Large intestine (tissue), 12 donors: ENCODE measurements around the gene VMO1. TPM values are rescaled to one million over a fixed set of nuclear protein-coding genes. Genes with fewer than 3 reads are reported as not detected.
"Not testable (repeated sequence)": the region's sequence is repeated elsewhere in the genome, so short reads cannot be mapped to it uniquely, and the experiment has no call there.

Experiments
- DNase-seq, 2 donors: peaks; one replicate each; pipeline versions ENCODE4 v3.0.0 to v3.0.0-alpha.2; 2013
- H3K27ac ChIP-seq: one replicate; pipeline ENCODE4 v1.5.1; 2013; ENCODE audit warnings: low read length
- H3K27me3 ChIP-seq: 2 replicates; pipeline ENCODE4 v1.6.1; 2013; ENCODE audit warnings: low read length; ENCODE audit not compliant: control insufficient read depth, insufficient read depth
- H3K36me3 ChIP-seq: 2 replicates; pipeline ENCODE4 v1.6.1; 2013; ENCODE audit warnings: low read length; ENCODE audit not compliant: control insufficient read depth, insufficient read depth
- H3K4me1 ChIP-seq: one replicate; pipeline ENCODE4 v1.6.1; 2013; ENCODE audit warnings: low read length; ENCODE audit not compliant: control insufficient read depth, insufficient read depth
- H3K4me3 ChIP-seq: one replicate; pipeline ENCODE4 v1.5.1; 2013; ENCODE audit warnings: low read length
- H3K9me3 ChIP-seq: one replicate; pipeline ENCODE4 v1.6.1; 2013; ENCODE audit warnings: mild to moderate bottlenecking, low read depth, low read length, moderate library complexity; ENCODE audit not compliant: control insufficient read depth
- WGBS: methylation state at CpG from one replicate; pipeline ENCODE4 v1.1.5; 2013; ENCODE audit warnings: low lambda C conversion rate; ENCODE audit not compliant: insufficient coverage; 5-methylcytosine and 5-hydroxymethylcytosine counted together
- long read RNA-seq, 11 donors: transcript quantifications; one replicate each; lab custom pipeline, GENCODE V29; 2026
- polyA plus RNA-seq: library from polyadenylated mRNA; unstranded; fragments of 120-200 nt; gene quantifications from one replicate; pipeline ENCODE4 v1.2.1, GENCODE V29; 2013

Gene VMO1, protein sequence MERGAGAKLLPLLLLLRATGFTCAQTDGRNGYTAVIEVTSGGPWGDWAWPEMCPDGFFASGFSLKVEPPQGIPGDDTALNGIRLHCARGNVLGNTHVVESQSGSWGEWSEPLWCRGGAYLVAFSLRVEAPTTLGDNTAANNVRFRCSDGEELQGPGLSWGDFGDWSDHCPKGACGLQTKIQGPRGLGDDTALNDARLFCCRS
- 2.1 TPM for polyA plus RNA-seq
- long read RNA-seq, donor 1, partial matches to known transcripts = 0 of 2 reads
- long read RNA-seq, donor 1, other reads (novel, unspliced or antisense) = 0 of 2 reads
- long read RNA-seq, donor 2, partial matches to known transcripts = 174 of 193 reads
- long read RNA-seq, donor 2, other reads (novel, unspliced or antisense) = 17 of 193 reads
- long read RNA-seq, donor 3 = 0 reads
- long read RNA-seq, donor 4 = 0 reads
- long read RNA-seq, donor 5 = 0 reads
- long read RNA-seq, donor 6, partial matches to known transcripts = 101 of 315 reads
- long read RNA-seq, donor 6, other reads (novel, unspliced or antisense) = 213 of 315 reads
- long read RNA-seq, donor 7 = 0 reads
- long read RNA-seq, donor 8, partial matches to known transcripts = 0 of 2 reads
- long read RNA-seq, donor 8, other reads (novel, unspliced or antisense) = 0 of 2 reads
- long read RNA-seq, donor 9, partial matches to known transcripts = 0 of 2 reads
- long read RNA-seq, donor 9, other reads (novel, unspliced or antisense) = 0 of 2 reads
- long read RNA-seq, donor 10, partial matches to known transcripts = 91 of 98 reads
- long read RNA-seq, donor 10, other reads (novel, unspliced or antisense) = 6 of 98 reads
- long read RNA-seq, donor 11, partial matches to known transcripts = 0 of 1 reads
- long read RNA-seq, donor 11, other reads (novel, unspliced or antisense) = 0 of 1 reads

DNA sequence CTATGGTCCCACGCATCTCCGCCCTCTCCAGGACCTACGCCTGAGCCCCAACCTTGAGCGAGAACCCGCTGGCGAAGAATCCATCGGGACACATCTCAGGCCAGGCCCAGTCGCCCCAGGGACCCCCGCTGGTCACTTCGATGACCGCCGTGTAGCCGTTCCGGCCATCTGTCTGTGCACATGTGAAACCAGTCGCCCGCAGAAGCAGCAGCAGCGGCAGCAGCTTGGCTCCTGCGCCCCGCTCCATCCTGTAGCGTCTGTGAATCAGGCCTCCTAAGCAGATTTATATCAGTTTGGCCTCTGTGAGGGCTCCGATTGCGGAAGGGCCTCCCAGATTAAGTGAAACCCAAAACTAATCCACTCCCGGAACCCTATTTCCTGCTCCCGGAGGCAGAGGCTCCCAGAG, at the start of gene VMO1:
Gene VMO1, minus strand, starts transcription at position 259 of the 406 bp plus-strand sequence. Its CDS starts 12 bp downstream, at position 247.
- H3K36me3 ChIP-seq = no peaks in the 10 kb centered on the region
- peak within 1 kb of the TSS; percentile 95 for H3K27ac ChIP-seq
- H3K27me3 ChIP-seq = peaks cover 46% of the 10 kb centered on the region
- H3K4me3 ChIP-seq = no peak within 1 kb of the TSS
- peaks cover 8% of the 10 kb centered on the region for H3K9me3 ChIP-seq
- DNase-seq = peak in 1 of 2 donors; percentile 36
- H3K4me1 ChIP-seq = peaks cover 37% of the 10 kb centered on the region
- WGBS = no CpG with 5 or more reads among the region's 24 CpGs

DNA sequence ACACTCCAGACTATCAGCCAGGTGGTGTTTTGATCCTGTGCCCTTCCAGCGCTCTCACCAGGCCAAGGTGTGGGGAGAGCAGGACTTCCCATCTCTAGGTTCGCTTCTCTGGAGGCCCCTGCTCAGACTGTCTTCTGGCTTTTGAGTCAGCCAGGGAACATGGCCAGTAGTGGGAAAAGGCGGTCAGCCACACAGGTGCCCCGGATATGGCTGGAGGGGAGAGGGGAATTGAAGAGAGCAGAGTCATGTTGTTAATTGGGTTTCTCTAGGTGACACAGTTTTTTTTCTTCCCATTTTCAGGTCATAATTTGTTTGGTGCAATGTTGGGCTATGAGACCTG, 48.5 kb upstream of the VMO1 start:
- WGBS = no CpG with 5 or more reads among the region's 4 CpGs
- H3K27me3 ChIP-seq = no peaks in the 10 kb centered on the region
- H3K9me3 ChIP-seq = no peaks in the 10 kb centered on the region
- peak overlapping the region; percentile 97 for H3K4me3 ChIP-seq
- no peak for DNase-seq
- H3K4me1 ChIP-seq = peaks cover 33% of the 10 kb centered on the region
- peak overlapping the region; percentile 86 for H3K27ac ChIP-seq
- H3K36me3 ChIP-seq = peaks cover 18% of the 10 kb centered on the region

DNA sequence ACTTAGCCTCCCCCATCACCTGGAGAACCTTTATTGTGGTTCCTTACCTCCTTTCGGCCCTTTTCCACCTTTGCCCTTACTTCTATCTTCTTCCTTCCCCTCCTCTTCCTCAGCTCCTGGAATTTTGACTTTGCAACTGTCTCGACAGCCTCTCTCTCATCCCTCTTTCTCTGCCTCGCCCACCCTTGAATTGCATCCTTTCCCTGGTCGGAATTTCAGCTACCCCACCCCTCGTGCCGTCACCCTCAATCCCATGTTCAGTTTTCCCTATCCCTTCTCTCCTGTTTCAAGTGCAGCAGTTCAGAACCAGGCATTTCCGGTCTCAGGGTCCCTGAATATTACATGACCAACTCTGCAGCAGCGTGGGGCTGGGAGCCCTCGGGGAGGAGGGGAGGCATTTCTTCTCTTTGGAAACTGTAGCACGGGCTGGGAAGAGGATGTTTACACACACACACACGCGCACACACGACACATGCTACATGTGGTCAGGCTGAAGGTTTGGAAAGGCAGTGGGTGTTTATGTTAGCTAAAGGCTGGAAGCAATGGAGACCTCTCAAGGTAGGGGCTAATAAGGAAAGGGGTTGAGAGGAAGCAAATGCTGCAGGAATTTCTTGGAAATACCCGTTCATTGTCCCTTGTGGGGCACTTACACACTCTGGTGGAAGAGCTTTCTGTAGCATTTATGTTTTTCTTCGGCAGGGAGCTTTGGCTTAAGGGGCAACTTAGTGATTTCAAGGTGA, 47.9 kb upstream of the VMO1 start:
- DNase-seq = peak; percentile 58 to 69
- WGBS = 0% methylated on average over 3 of the region's 15 CpGs
- Histone ChIP-seq H3K27ac (peak overlapping the region; percentile 86), H3K9me3 (no peaks in the 10 kb centered on the region), H3K27me3 (no peaks in the 10 kb centered on the region), H3K4me3 (peak overlapping the region; percentile 97), H3K36me3 (peaks cover 16% of the 10 kb centered on the region), H3K4me1 (peaks cover 33% of the 10 kb centered on the region)

DNA sequence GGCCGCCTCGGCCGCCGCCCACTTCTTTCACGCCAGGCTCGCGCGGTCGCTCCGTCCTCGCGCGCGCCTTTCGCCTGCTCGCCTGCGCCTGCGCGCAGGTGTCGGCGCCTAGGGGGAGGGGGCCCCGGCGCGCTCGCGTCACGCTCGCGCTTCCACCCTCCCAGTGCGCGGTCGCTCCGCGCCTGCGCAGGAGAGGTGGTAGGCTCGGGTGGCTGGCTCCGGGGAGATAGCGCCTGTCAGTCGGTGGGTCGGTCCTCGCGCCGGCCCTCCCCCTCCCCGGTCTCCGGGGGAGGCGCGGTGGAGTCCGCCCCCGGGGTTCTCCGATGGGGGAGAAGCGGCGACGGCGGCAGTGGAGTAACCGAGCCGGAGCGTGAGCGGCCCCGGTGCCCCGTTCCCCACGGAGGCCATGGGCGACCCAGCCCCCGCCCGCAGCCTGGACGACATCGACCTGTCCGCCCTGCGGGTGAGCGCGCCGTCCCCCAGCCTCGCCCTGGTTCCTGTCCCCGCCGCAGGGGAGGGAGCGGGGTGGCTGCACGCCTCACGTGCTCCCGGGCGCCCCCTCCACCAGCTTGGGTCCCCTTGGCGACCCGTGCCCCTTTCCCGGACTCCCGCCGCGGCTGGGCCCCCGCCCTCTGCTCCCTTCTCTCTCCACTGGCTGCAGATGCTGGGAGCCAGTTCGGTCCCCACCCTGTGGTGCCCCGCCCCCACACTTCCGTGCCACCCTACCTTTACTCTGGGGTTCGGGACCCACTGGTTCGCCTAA, 47.2 kb upstream of the VMO1 start, which contains the start of gene MINK1:
Gene MINK1, plus strand, starts transcription at position 163 of the 763 bp plus-strand sequence. Its CDS starts 244 bp downstream, at position 407.
- Histone ChIP-seq H3K36me3 (peaks cover 15% of the 10 kb centered on the region), H3K27ac (peak within 1 kb of the TSS; percentile 91), H3K9me3 (no peaks in the 10 kb centered on the region), H3K4me1 (peaks cover 31% of the 10 kb centered on the region), H3K27me3 (no peaks in the 10 kb centered on the region), H3K4me3 (peak within 1 kb of the TSS; percentile 97)
- DNase-seq = peak; percentile 96 to 97
- no CpG with 5 or more reads among the region's 91 CpGs for WGBS

DNA sequence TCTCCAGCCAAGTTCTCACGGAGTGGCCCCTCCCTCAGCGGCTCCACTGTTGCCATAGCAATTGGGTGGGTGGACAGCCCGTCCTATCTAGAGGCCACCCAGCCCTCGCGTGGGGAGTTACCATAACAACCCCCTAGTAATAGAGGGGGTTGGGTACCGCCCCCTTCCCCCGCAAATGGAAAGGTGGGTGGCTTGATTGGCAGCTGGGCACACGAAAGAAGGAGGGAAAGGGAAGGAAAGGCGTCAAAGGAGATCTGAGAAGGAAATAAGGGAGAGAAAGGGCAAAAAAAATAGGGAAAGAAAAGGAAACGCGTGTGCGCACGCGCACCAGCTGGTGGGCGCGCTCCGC, 46.6 kb upstream of the VMO1 start:
- H3K4me1 ChIP-seq = peaks cover 28% of the 10 kb centered on the region
- not testable (repeated sequence) for DNase-seq, H3K27me3 ChIP-seq, H3K9me3 ChIP-seq, H3K36me3 ChIP-seq
- WGBS = 0% methylated on average over 2 of the region's 17 CpGs
- peak overlapping the region; percentile 91 for H3K27ac ChIP-seq
- H3K4me3 ChIP-seq = peak overlapping the region; percentile 61

DNA sequence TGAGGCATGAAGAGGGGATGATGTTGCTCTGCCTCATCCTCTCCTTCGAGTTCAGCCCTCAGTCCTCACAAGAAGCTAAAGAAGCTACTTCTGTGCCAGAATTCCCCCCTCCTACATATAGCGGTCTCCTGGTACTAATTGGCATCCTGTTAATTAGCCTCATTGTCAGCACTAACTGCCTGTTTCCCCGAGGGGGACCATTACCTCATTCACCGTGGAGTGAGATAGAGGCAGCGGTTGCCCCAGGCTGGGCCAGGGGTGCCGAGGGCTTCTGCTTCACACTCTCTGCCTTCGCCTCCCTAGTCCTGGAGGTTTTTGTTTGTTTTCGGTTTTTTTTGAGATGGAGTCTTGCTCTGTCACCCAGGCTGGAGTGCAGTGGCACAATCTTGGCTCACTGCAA, 41.2 kb upstream of the VMO1 start:
- no peak for DNase-seq
- Histone ChIP-seq H3K4me3 (no peak overlapping the region), H3K36me3 (no peaks in the 10 kb centered on the region), H3K9me3 (no peaks in the 10 kb centered on the region), H3K27me3 (no peaks in the 10 kb centered on the region), H3K4me1 (no peaks in the 10 kb centered on the region), H3K27ac (no peak overlapping the region)
- WGBS = no CpG with 5 or more reads among the region's 8 CpGs

DNA sequence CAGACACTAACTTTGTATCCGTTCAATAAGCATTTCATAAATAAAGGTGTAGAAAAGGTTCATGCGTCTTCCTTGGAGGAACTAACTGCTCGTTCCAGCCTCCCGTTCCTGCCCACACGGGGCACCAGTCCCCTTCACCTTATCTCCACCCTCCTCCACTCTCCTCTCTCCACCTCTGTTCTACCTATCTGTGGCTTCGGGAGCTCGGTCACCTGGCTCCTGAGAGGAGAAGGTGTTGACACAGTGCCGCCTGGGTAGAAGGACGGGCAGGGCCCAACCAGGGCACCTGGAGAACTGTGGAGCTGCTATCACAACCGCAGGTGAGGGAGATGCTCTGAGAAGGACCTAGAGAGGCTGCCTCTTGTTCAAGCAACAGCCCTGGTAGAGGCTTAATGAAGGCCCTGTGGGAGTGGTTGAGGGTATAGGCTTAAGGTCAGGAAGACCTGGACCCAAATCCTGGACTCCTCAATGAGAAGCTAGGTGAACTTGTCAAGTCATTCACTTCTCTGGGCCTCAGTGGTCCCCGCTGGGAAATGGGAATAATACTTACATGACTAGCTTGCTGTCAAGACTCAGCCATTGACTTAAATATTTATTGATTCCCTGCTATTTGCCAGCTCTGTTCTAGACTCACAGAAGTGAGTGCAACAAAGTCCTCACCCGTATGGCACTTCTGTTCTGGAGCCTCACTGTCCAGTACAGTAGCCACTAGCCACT, 37.4 kb upstream of the VMO1 start:
- WGBS = 28% methylated on average over 2 of the region's 12 CpGs
- H3K27ac ChIP-seq = no peak overlapping the region
- H3K36me3 ChIP-seq = peaks cover 10% of the 10 kb centered on the region
- no peak for DNase-seq
- H3K4me3 ChIP-seq = no peak overlapping the region
- no peaks in the 10 kb centered on the region for H3K4me1 ChIP-seq
- no peaks in the 10 kb centered on the region for H3K9me3 ChIP-seq
- no peaks in the 10 kb centered on the region for H3K27me3 ChIP-seq

DNA sequence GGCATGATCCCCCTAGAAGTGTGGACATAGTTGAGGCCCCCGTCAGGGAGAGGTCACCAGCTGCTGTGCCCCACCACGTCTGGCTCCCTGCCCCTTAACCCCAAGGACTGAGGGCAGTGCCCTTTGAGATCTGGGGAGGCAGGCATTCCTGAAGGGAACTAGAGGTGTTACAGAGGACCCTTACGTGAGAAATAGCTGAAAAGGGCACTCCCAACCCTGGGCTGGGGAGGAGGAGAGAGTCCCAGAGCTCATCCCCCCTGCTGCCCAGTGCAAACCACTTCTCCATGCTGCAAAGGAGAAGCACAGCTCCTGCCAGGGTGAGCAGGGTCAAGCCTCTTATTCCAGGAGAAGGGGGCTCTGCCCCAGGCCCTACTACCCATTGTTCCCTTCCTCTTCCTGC, 36.7 kb upstream of the VMO1 start:
- whole genome bisulfite sequencing = no CpG with 5 or more reads among the region's 3 CpGs
- no peaks in the 10 kb centered on the region for H3K4me1 ChIP-seq
- no peak overlapping the region for H3K27ac ChIP-seq
- H3K4me3 ChIP-seq = no peak overlapping the region
- H3K36me3 ChIP-seq = peaks cover 10% of the 10 kb centered on the region
- no peaks in the 10 kb centered on the region for H3K9me3 ChIP-seq
- DNase-seq = no peak
- H3K27me3 ChIP-seq = no peaks in the 10 kb centered on the region

DNA sequence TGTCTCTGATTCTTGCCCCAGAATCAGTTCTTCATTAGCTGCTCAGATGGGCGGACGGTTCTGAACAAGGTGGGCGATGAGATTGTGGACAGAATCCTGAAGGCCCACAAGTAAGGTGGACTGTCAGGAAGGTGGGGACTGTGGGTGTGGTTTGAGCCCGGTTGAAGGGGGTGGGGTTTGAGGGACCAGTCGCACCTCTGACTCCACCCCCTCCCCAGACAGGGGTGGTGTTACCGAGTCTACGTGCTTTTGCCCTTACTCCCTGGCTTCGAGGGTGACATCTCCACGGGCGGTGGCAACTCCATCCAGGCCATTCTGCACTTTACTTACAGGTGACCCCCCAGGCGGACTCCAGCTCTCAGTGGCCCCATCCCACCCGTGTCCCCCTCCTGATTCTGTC, 32.1 kb upstream of the VMO1 start:
- Histone ChIP-seq H3K36me3 (peaks cover 29% of the 10 kb centered on the region), H3K4me1 (no peaks in the 10 kb centered on the region), H3K27ac (no peak overlapping the region), H3K27me3 (no peaks in the 10 kb centered on the region), H3K9me3 (no peaks in the 10 kb centered on the region), H3K4me3 (no peak overlapping the region)
- WGBS = no CpG with 5 or more reads among the region's 12 CpGs
- DNase-seq = no peak
